Epithelial cell of esophagus (primary cell): Measurements from ENCODE around the gene FKRP.
A peak's percentile ranks its signal among the peaks of the same experiment; 100 is the strongest.

Experiments used
- DNase-seq: peaks from one replicate; pipeline ENCODE4 v3.0.0; 2010; ENCODE audit warnings: low read depth
- H3K4me3 ChIP-seq: 2 replicates; pipeline ENCODE4 v1.5.1; 2011; ENCODE audit warnings: mild to moderate bottlenecking, low read length, control low read depth
- TF ChIP-seq, protein P1 (sequence below): IDR thresholded peaks from 2 replicates; pipeline ENCODE4 v1.5.1; 2011; ENCODE audit warnings: low read depth, mild to moderate bottlenecking, low read length, control low read depth, inconsistent platforms; ENCODE audit not compliant: insufficient read depth; ENCODE audit errors: missing control alignments

FKRP gene

DNA sequence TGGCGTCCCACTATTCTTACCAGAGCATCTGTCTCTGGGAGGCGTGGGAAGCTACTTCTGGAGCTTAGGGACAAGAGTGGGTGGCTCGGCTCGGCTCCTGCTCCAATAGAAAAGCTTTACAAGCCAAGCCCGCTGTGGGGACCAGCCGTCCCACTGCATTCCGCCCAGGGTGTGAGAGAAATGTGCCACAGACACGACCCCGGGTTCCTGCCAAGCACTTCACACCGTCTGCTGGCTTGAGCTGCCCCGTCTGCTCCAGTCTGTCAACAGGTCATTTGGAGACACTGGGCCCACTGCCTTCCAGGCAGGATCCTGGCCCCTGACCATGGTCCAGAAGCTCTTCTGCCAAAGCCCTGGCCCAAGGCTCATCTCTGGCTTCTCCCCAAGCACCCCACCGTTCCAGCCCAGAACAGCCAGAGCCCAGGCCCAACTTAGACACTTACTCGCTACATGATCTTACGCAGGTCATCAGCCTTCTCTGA, 6.5 kb upstream of the FKRP start:
- DNase-seq, result no peak
- no peak overlapping the region for H3K4me3 ChIP-seq

DNA sequence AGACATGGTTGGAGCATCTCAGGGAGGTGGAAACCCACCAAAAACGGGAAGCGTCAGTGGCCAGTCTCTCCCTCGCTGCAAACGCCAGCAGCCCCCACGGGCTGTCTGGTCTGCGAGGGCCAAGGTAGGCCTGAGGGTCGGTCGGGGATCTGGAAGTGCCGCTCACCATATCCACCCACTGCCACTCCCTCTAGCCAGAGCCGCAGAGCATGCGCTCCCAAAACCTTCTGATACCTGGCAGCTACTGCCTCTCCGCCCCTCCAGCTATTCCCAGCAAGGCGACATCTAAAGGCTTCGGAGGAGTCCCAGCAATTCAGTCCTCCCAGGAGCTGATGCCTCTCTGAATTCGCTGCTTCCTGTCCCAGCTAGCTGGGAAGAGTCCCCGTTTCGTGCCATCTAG, 4.4 kb upstream of the FKRP start:
- DNase-seq, result no peak
- TF ChIP-seq, protein P1, sequence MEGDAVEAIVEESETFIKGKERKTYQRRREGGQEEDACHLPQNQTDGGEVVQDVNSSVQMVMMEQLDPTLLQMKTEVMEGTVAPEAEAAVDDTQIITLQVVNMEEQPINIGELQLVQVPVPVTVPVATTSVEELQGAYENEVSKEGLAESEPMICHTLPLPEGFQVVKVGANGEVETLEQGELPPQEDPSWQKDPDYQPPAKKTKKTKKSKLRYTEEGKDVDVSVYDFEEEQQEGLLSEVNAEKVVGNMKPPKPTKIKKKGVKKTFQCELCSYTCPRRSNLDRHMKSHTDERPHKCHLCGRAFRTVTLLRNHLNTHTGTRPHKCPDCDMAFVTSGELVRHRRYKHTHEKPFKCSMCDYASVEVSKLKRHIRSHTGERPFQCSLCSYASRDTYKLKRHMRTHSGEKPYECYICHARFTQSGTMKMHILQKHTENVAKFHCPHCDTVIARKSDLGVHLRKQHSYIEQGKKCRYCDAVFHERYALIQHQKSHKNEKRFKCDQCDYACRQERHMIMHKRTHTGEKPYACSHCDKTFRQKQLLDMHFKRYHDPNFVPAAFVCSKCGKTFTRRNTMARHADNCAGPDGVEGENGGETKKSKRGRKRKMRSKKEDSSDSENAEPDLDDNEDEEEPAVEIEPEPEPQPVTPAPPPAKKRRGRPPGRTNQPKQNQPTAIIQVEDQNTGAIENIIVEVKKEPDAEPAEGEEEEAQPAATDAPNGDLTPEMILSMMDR, result no peak
- H3K4me3 ChIP-seq, result no peak overlapping the region

More for the DNA sequence above, 6.5 kb upstream of the FKRP start:
- TF ChIP-seq, protein P1, result no peak

DNA sequence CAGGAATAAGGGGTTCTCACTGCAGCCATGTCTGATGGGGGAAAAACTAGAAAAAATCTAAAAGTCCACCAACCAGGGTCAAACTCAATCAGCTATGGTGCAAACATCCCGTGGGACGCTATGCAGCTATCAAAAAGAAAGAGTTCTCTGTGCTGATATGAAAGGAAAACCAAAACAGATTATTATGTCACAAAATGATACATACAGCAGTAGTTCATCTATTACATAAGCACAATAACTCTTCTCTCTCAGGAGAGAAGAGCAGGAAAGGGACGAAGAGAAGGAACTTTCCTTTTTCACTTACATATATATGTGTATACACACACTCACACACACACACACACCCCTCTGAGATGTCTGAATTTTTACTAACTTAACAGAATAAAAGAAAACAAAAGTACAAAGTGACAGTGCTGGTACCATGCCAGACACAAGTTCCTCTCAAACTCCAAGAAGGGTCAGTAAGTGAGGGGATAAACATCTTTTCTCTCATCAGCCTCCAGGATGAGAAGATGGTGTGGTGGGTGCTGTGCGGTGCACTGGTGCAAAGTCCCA, 2.9 kb upstream of the FKRP start:
- no peak for DNase-seq
- H3K4me3 ChIP-seq, result no peak overlapping the region
- TF ChIP-seq, protein P1, result no peak

DNA sequence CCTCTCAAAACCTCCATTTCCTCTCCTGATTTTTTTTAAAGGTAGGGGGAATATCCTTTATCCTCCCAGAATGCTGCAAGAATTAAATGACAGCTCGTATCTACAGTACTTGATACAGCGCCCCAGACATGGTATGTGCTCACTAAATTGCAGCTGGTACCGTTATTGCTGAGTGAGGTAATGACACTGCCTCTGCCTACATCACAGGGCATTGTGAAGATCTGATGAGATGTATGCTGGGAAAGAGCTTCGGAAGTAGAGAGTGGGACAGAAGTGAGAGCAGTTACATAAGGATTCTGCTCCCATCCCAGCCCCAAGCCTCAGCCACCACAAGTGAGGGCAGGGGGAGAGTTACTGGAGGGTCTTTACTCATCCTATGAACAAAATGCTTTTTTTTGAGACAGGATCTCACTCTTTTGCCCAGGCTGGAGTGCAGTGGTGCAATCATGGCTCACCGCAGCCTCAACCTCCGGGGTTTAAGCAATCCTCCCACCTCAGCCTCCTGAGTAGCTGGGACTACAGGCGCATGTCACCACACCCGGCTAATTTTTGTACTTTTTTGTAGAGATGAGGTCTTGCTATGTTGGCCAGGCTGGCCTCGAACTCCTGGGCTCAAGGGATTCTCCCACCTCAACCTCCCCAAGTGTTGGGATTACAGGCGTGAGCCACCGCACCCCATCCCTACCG, 1.7 kb upstream of the FKRP start:
- no peak overlapping the region for H3K4me3 ChIP-seq
- TF ChIP-seq, protein P1, result no peak

DNA sequence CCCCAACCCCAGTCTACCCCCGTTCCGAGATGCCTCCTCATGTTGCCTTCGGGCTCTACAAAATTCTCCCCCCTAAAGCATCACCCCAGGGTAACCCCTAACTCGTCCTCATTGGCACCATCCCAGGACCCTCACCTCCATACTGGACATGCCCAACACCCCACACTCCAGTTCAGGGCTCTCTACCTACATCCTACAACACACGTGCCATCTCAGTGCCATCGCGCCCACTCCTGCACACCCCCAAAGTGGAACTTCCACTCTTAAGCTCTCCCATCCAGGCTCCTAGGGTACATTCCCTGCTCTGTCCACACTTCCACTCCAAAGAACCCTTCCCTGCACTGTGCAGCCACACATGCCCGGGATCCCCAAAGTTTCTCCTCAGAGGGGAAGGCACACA, 827 bp upstream of the FKRP start:
- TF ChIP-seq, protein P1, result no peak
- H3K4me3 ChIP-seq, result peak overlapping the region; percentile 97
- DNase-seq, result no peak

More for the DNA sequence above, 1.7 kb upstream of the FKRP start:
- no peak for DNase-seq

DNA sequence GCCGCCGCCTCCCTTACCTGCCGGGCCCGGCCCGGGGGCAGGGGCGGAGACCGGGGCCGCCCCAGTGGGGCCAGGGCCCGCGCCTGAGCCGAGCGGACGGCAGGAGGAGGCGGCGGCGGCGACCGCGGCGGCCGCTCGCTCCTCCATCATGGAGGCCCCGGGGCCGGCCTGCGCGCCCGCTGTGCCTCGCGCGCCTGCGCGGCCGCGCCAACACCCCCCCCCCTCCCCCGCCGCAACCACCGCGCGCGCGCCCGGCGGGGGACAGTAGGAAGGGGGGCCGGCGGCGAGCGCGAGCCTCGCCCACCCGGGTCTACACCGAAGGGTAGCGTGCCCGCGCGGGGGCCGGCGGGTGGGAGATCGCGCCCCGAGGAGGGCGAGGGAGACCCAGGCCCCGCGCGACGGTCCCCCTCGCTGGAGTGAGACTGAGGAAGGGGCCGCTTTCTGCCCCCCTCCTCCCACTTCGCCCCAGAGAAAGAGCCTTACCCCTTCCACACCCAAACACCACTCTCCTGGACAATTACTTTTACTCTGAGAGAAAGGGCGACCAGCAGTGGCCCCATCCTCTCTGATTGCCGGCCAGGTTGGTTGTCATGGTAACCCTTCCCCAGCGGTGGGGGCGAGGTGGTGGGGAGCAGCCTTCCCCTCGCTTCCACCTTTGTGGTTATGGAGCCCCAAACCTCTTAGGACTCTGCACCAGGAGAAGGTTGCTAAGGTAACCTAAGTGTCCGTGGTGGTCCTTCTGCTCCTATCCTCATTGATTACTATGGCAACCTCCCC, 612 bp downstream of the FKRP start, which contains the start of gene STRN4:
STRN4 (minus strand) TSS at position 170 of the 777 bp plus-strand sequence; CDS start at position 150, 20 bp downstream.
- H3K4me3 ChIP-seq, result peak within 1 kb of the TSS; percentile 97
- TF ChIP-seq, protein P1, result no peak
- DNase-seq, result peak; percentile 51
